Thyroid gland (tissue), 4 donors: ENCODE results near the gene ASAP2. TPM values are rescaled to one million over a fixed set of nuclear protein-coding genes. Genes with fewer than 3 reads are reported as not detected.

Source experiments
- DNase-seq, 2 donors: peaks; one replicate each; pipeline ENCODE4 v3.0.0-alpha.2; 2019
- H3K27ac ChIP-seq, 3 donors: fragments of 200-600 bp; sonication (generic); 1 replicate in 2 of 3; 2 replicates in 1 of 3; pipeline ENCODE4 v1.5.1; 2016 to 2019; ENCODE audit warnings: mild to moderate bottlenecking in 1 of 3, moderate library complexity in 1 of 3
- H3K27me3 ChIP-seq: fragments of 200-600 bp; sonication (generic); one replicate; pipeline ENCODE4 v1.5.1; 2019
- H3K36me3 ChIP-seq, 2 donors: fragments of 200-600 bp; sonication (generic); one replicate each; pipeline ENCODE4 v1.5.1; 2016 to 2019
- H3K4me1 ChIP-seq, 2 donors: fragments of 200-600 bp; sonication (generic); one replicate each; pipeline ENCODE4 v1.5.1; 2017 to 2019
- H3K4me3 ChIP-seq, 3 donors: fragments of 200-600 bp; sonication (generic); replicated peaks in 1 of 3; 1 replicate in 2 of 3; 2 replicates in 1 of 3; pipeline ENCODE4 v1.5.1; 2016; ENCODE audit warnings: mild to moderate bottlenecking in 1 of 3
- H3K9me3 ChIP-seq: fragments of 200-600 bp; sonication (generic); one replicate; pipeline ENCODE4 v1.5.1; 2017
- POLR2A ChIP-seq, 2 donors: fragments of 450-650 bp; IDR thresholded peaks; one replicate each; pipeline ENCODE4 v1.6.1; 2017; ENCODE audit warnings: antibody characterized with exemption in 2 of 2, mild to moderate bottlenecking in 2 of 2, moderate library complexity in 1 of 2
- WGBS, 2 donors: methylation state at CpG; one replicate each; pipeline ENCODE4 v1.1.5; 2017; 5-methylcytosine and 5-hydroxymethylcytosine counted together
- intact Hi-C: fragments of 100-400 bp; cut with DNase I; formaldehyde crosslinking; loops from one replicate; pipeline ENCODE4 v1.15.1; 2023
- total RNA-seq, 4 donors: library from RNA; depleted of rRNA; stranded (reverse); fragments of >200 nt; gene quantifications; one replicate each; pipeline ENCODE4 v1.2.3, GENCODE V29; 2016
- TF ChIP-seq, protein P1 (sequence below), 6 experiments: fragments of 200-600 bp in 3 of 6; fragments of 450-650 bp in 3 of 6; sonication (generic) in 3 of 6; IDR thresholded peaks; one replicate each; pipeline ENCODE4 v1.5.1; 2016 to 2019; ENCODE audit warnings: antibody characterized with exemption in 6 of 6, mild to moderate bottlenecking in 2 of 6, inconsistent platforms in 1 of 6, moderate library complexity in 1 of 6

ASAP2 gene
- total RNA-seq, 4 donors from 2014 or later: 40.3 to 55.3 (median 47.3) TPM

DNA sequence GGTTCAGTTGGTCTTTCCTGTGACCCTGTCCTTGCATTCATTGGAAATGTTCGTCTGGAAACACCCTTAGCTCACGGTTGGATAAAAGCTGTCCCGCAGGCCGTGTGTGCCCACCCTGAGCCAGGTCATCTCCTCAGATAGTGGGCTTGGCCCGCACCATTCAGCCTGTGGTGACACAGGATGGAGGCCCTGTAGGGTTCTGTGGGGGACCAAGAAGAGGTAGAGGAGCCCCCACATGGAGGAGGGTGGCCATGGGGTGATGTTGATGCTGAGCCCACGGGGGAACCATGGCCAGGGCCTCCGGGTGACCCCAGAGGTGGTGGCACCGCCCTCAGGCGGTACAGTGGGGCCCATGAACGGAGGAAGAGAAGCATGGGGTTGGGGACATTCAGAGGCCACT lies 62.7 kb downstream of the ASAP2 start:
- Histone ChIP-seq H3K27ac (no peak overlapping the region), H3K27me3 (no peaks in the 10 kb centered on the region), H3K36me3 (no peaks in the 10 kb centered on the region), H3K4me3 (no peak overlapping the region), H3K4me1 (peaks cover 9 to 19% of the 10 kb centered on the region in 2 donors), H3K9me3 (no peaks in the 10 kb centered on the region)
- no peak for TF ChIP-seq POLR2A (IDR thresholded peaks at IDR 0.05)
- TF ChIP-seq, protein P1, sequence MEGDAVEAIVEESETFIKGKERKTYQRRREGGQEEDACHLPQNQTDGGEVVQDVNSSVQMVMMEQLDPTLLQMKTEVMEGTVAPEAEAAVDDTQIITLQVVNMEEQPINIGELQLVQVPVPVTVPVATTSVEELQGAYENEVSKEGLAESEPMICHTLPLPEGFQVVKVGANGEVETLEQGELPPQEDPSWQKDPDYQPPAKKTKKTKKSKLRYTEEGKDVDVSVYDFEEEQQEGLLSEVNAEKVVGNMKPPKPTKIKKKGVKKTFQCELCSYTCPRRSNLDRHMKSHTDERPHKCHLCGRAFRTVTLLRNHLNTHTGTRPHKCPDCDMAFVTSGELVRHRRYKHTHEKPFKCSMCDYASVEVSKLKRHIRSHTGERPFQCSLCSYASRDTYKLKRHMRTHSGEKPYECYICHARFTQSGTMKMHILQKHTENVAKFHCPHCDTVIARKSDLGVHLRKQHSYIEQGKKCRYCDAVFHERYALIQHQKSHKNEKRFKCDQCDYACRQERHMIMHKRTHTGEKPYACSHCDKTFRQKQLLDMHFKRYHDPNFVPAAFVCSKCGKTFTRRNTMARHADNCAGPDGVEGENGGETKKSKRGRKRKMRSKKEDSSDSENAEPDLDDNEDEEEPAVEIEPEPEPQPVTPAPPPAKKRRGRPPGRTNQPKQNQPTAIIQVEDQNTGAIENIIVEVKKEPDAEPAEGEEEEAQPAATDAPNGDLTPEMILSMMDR (IDR thresholded peaks at IDR 0.05): no peak
- WGBS, 2 donors: 90 to 95% methylated on average over 10 of the region's 10 CpGs
- no peak for DNase-seq
- intact Hi-C loops: no loop called here

DNA sequence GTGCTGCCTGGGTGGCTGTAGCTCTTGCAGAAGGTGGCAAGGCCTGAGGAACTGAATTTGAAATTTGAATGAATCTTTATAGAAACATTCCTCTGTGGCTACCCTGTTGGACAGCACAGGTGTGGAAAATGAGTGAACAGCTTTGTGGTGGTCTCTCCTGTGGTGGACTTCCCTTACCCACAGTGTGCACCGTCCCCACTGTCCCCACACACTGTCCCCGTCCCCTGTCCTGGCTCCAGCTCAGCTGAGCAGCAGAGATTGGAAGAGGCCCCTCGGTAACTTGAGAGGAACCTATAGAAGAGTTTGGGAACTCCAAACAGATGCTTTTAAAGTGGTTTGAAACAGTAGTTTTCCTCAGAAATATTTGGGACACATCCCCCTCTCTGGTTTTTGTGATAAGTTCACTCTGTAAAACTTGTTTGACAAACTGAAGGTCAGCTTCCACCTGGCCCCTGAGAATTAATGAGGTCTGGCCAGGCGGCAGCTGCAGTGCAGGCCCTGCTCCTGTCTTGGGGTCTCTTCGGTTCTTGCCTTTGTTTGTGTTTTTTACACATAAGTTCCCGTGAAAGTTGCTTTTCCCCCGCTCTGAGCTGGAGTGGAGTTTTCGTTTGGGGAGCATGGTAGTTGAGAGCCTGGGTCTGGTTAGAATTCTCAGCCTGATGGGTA lies 63.2 kb downstream of the ASAP2 start:
- Histone ChIP-seq H3K27me3 (no peaks in the 10 kb centered on the region), H3K9me3 (no peaks in the 10 kb centered on the region), H3K4me3 (no peak overlapping the region), H3K27ac (no peak overlapping the region), H3K36me3 (no peaks in the 10 kb centered on the region), H3K4me1 (peaks cover 7 to 19% of the 10 kb centered on the region in 2 donors)
- intact Hi-C loops: no loop called here
- WGBS, 2 donors: 74 to 78% methylated on average over 8 of the region's 8 CpGs
- TF ChIP-seq, protein P1 (IDR thresholded peaks at IDR 0.05): no peak
- no peak for TF ChIP-seq POLR2A (IDR thresholded peaks at IDR 0.05)
- DNase-seq: no peak

DNA sequence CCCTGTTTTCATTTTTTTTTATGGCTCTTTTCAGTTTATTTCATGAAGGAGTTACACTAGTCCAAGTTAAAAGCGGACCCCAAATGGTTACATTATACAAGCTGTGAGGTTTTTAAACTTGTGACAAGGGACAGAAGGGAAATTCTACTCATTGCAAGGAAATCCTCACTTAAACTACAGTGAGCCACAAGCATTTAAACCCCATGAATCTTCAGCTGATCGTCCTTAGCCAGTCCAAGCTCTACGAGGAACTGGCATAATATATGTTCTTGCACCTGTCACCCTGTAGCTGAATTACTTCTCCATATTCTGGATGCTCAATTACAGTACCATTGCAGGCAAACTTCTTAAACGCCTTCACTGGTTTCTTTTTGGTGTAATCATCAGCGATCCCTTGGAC lies 64.5 kb downstream of the ASAP2 start:
- H3K27me3 ChIP-seq: no peaks in the 10 kb centered on the region
- no peak for TF ChIP-seq POLR2A (IDR thresholded peaks at IDR 0.05)
- TF ChIP-seq, protein P1 (IDR thresholded peaks at IDR 0.05): no peak
- intact Hi-C loops: no loop called here
- no peak for DNase-seq
- 84 to 88% methylated on average over 5 of the region's 5 CpGs for WGBS, 2 donors
- H3K36me3 ChIP-seq: no peaks in the 10 kb centered on the region
- no peaks in the 10 kb centered on the region for H3K9me3 ChIP-seq
- no peak overlapping the region for H3K4me3 ChIP-seq
- H3K4me1 ChIP-seq: peaks cover 16 to 32% of the 10 kb centered on the region in 2 donors
- no peak overlapping the region for H3K27ac ChIP-seq

DNA sequence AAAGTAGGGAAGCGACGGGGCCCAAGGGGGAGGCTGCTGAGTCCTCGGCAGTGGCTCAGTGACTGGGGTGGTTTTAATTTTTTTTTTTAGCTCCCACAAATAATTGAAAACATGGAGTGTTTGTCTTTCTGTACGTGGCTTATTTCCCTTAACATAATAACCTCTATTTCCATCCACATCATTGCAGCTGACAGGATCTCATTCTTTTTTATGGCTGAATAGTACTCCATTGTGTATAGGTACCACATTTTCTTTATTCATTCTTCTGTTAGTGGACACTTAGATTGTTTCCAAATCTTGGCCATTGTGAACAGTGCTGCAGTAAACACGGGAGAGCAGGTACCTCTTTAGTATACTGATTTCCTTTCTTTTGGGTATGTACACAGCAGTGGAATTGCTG lies 65.1 kb downstream of the ASAP2 start:
- 94 to 97% methylated on average over 5 of the region's 5 CpGs for WGBS, 2 donors
- intact Hi-C loops: no loop called here
- Histone ChIP-seq H3K4me1 (peaks cover 20 to 34% of the 10 kb centered on the region in 2 donors), H3K27me3 (no peaks in the 10 kb centered on the region), H3K27ac (no peak overlapping the region), H3K9me3 (no peaks in the 10 kb centered on the region), H3K36me3 (no peaks in the 10 kb centered on the region), H3K4me3 (no peak overlapping the region)
- TF ChIP-seq POLR2A (IDR thresholded peaks at IDR 0.05): no peak
- TF ChIP-seq, protein P1 (IDR thresholded peaks at IDR 0.05): no peak
- DNase-seq: no peak

DNA sequence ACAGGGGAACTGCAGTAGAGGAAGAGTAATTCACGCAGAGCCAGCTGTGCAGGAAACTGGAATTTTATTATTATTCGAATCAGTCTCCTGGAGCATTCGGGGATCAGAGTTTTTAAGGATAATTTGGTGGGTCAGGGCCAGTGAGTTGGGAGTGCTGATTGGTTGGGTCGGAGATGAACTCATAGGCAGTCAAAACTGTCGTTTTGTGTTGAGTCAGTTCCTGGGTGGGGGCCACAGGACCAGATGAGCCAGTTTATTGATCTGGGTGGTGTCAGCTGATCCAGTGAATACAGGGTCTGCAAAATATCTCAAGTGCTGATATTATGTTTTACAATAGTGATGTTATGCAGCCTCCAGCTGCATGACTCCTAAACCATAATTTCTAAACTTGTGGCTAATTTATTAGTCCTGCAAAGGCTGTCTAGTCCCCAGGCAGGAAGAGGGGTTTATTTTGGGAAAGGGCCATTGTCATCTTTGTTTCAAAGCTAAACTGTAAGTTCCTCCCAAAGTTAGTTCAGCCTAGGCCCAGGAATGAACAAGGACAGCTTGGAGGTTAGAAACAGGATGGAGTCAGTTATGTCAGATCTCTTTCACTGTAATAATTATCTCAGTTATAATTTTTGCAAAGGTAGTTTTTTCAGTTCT lies 67.0 kb downstream of the ASAP2 start:
- WGBS, 2 donors: 72 to 78% methylated on average over 5 of the region's 5 CpGs
- Histone ChIP-seq H3K36me3 (no peaks in the 10 kb centered on the region), H3K9me3 (no peaks in the 10 kb centered on the region), H3K4me3 (no peak overlapping the region), H3K4me1 (peaks cover 23 to 37% of the 10 kb centered on the region in 2 donors), H3K27me3 (no peaks in the 10 kb centered on the region), H3K27ac (no peak overlapping the region)
- intact Hi-C loops: no loop called here
- no peak for DNase-seq
- TF ChIP-seq POLR2A (IDR thresholded peaks at IDR 0.05): no peak
- TF ChIP-seq, protein P1 (IDR thresholded peaks at IDR 0.05): no peak
